Measurements from ENCODE around the gene CHST13. TPM values are rescaled to one million over a fixed set of nuclear protein-coding genes. Genes with fewer than 3 reads are reported as not detected.

The CHST13 gene
- total RNA-seq, 1 experiment from 2014 or later: not detected

DNA sequence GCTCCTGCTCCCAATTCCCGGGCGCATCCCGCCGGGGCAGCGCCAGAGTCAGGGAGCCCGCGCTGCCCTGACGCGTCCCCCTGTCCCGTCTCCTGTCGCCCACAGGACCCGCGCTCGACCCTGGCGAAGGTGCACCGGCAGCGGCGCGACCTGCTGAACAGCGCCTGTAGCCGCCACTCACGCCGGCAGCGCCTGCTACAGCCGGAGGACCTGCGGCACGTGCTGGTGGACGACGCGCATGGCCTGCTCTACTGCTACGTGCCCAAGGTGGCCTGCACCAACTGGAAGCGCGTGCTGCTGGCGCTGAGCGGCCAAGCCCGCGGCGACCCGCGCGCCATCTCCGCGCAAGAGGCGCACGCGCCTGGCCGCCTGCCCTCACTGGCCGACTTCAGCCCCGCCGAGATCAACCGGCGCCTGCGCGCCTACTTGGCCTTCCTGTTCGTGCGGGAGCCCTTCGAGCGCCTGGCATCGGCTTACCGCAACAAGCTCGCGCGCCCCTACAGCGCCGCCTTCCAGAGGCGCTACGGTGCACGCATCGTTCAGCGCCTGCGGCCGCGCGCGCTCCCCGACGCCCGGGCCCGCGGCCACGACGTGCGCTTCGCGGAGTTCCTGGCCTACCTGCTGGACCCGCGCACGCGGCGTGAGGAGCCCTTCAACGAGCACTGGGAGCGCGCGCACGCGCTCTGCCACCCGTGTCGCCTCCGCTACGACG, 17.8 kb downstream of the CHST13 start:
- no peak for DNase-seq (ENCODE audit: low spot score)
- BruUV-seq (replicated peaks): no TSS peak
- CTCF ChIA-PET: no interaction called here

DNA sequence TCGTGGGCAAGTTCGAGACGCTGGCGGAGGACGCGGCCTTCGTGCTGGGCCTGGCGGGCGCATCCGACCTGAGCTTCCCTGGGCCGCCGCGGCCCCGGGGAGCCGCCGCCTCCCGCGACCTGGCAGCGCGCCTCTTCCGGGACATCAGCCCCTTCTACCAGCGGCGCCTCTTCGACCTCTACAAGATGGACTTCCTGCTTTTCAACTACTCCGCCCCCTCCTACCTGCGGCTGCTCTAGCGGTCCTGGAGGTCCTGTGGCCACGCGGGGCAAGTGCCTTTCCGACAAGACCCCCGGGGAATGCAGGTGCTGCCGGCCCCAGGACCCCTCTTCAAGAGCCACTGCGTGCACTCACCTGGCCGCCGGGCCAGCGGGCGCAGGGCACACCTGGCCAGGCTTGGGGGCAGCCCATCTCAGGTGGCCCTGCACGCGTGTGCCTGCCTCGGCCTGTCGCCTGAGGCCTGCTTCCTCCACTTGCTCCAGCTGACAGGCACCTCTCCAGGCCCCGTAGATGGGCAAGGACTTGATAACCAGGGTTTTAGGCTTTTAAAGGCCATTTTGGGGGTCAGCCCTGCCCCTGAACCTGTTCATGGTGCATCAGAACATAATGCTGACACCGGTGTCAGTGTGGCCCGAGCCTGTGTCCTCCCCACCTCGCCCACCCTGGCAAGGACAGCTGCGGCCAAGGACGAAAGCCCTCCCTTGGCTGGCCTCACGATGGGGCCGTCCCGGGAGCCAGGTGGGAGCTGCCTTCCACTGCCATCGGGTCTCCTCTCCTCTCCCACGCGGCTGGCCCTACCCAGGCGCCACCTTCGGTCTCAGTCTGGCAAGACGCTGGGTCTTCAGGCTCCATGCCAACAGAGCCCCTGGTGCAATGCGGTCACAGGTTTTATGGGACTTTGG, 18.6 kb downstream of the CHST13 start:
- intact Hi-C loops (cut with micrococcal nuclease; ENCODE audit: unreplicated experiment): no loop called here
- Histone ChIP-seq H3K27ac (ENCODE audit: low read depth, low read length, poor library complexity, severe bottlenecking) (no peak overlapping the region), H3K36me3 (ENCODE audit: insufficient read depth, low read length, poor library complexity, severe bottlenecking) (no peaks in the 10 kb centered on the region), H3K9me3 (ENCODE audit: low read depth, low read length, poor library complexity, severe bottlenecking) (no peaks in the 10 kb centered on the region), H3K27me3 (replicated peaks; ENCODE audit: insufficient read depth, low read depth, low read length, poor library complexity) (no peaks in the 10 kb centered on the region), H3K4me1 (ENCODE audit: insufficient read depth, low read length, poor library complexity, severe bottlenecking) (peaks cover 7% of the 10 kb centered on the region), H3K4me3 (ENCODE audit: low read depth, low read length, poor library complexity, severe bottlenecking) (no peak overlapping the region)
- ChIA-PET POLR2A (ENCODE audit: low non-redundant PET) (no interaction called here), CTCF (no interaction called here)
- no TSS peak for BruUV-seq (replicated peaks)
- TF ChIP-seq EZH2 (IDR thresholded peaks at IDR 0.05; ENCODE audit: borderline replicate concordance, low read depth, low read length, poor library complexity, severe bottlenecking): no peak
- TF ChIP-seq, protein P1, sequence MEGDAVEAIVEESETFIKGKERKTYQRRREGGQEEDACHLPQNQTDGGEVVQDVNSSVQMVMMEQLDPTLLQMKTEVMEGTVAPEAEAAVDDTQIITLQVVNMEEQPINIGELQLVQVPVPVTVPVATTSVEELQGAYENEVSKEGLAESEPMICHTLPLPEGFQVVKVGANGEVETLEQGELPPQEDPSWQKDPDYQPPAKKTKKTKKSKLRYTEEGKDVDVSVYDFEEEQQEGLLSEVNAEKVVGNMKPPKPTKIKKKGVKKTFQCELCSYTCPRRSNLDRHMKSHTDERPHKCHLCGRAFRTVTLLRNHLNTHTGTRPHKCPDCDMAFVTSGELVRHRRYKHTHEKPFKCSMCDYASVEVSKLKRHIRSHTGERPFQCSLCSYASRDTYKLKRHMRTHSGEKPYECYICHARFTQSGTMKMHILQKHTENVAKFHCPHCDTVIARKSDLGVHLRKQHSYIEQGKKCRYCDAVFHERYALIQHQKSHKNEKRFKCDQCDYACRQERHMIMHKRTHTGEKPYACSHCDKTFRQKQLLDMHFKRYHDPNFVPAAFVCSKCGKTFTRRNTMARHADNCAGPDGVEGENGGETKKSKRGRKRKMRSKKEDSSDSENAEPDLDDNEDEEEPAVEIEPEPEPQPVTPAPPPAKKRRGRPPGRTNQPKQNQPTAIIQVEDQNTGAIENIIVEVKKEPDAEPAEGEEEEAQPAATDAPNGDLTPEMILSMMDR (conservative IDR thresholded peaks at IDR 0.05; ENCODE audit: low read depth, low read length): no peak
- DNase-seq (ENCODE audit: low spot score): no peak

More for the DNA sequence above, 17.8 kb downstream of the CHST13 start:
- POLR2A ChIA-PET (ENCODE audit: low non-redundant PET): no interaction called here
- Histone ChIP-seq H3K27me3 (replicated peaks; ENCODE audit: insufficient read depth, low read depth, low read length, poor library complexity) (no peaks in the 10 kb centered on the region), H3K4me3 (ENCODE audit: low read depth, low read length, poor library complexity, severe bottlenecking) (no peak overlapping the region), H3K4me1 (ENCODE audit: insufficient read depth, low read length, poor library complexity, severe bottlenecking) (peaks cover 7% of the 10 kb centered on the region), H3K9me3 (ENCODE audit: low read depth, low read length, poor library complexity, severe bottlenecking) (no peaks in the 10 kb centered on the region), H3K36me3 (ENCODE audit: insufficient read depth, low read length, poor library complexity, severe bottlenecking) (no peaks in the 10 kb centered on the region), H3K27ac (ENCODE audit: low read depth, low read length, poor library complexity, severe bottlenecking) (no peak overlapping the region)
- no peak for TF ChIP-seq EZH2 (IDR thresholded peaks at IDR 0.05; ENCODE audit: borderline replicate concordance, low read depth, low read length, poor library complexity, severe bottlenecking)
- TF ChIP-seq, protein P1 (conservative IDR thresholded peaks at IDR 0.05; ENCODE audit: low read depth, low read length): no peak
- intact Hi-C loops (cut with micrococcal nuclease; ENCODE audit: unreplicated experiment): no loop called here

DNA sequence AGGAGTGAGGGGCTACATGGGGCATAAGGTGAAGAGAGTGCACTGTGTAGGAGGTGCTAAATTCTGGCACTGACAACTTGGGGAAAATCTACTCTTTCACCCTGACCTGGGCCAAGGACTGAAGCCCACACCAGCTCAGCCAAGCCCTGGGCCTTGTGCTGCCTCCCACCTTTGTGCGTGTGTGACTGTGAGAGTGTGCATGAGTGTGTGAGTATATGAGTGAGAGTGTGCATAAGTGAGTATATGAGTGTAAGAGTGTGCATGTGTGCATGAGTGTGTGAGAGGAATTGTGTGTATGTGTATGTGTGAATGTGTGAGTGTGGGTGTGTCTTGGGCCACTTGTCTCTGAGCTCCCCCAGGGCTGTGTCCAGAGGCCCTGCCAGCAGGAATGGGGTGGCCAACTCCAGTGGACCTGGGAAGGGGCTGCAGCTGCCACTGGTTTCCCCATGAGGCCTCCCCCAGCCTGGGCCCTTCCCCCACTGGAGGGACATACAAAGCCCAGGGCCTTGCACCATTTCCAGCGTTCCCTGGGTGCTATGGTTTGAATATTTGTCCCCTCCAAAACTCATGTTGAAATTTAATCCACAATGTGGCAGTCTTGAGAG, 19.6 kb downstream of the CHST13 start:
- no peaks in the 10 kb centered on the region for H3K9me3 ChIP-seq (ENCODE audit: low read depth, low read length, poor library complexity, severe bottlenecking)

More for the DNA sequence above, 19.6 kb downstream of the CHST13 start:
- CTCF ChIA-PET: no interaction called here
- no peak overlapping the region for H3K4me3 ChIP-seq (ENCODE audit: low read depth, low read length, poor library complexity, severe bottlenecking)
- DNase-seq (ENCODE audit: low spot score): no peak
- H3K36me3 ChIP-seq (ENCODE audit: insufficient read depth, low read length, poor library complexity, severe bottlenecking): no peaks in the 10 kb centered on the region
- H3K4me1 ChIP-seq (ENCODE audit: insufficient read depth, low read length, poor library complexity, severe bottlenecking): peaks cover 7% of the 10 kb centered on the region
- POLR2A ChIA-PET (ENCODE audit: low non-redundant PET): no interaction called here
- intact Hi-C loops (cut with micrococcal nuclease; ENCODE audit: unreplicated experiment): no loop called here
- TF ChIP-seq, protein P1 (conservative IDR thresholded peaks at IDR 0.05; ENCODE audit: low read depth, low read length): no peak
- no peak for TF ChIP-seq EZH2 (IDR thresholded peaks at IDR 0.05; ENCODE audit: borderline replicate concordance, low read depth, low read length, poor library complexity, severe bottlenecking)
- no peak overlapping the region for H3K27ac ChIP-seq (ENCODE audit: low read depth, low read length, poor library complexity, severe bottlenecking)
- BruUV-seq (replicated peaks): no TSS peak
- H3K27me3 ChIP-seq (replicated peaks; ENCODE audit: insufficient read depth, low read depth, low read length, poor library complexity): no peaks in the 10 kb centered on the region

Data from A673 (cell line).